Peyer's patch (tissue), 4 donors: Measurements from ENCODE around the gene MB21D2.

Experiments used
- POLR2A ChIP-seq, 2 donors: fragments of 450-650 bp; IDR thresholded peaks; one replicate each; pipeline ENCODE4 v1.5.1; 2017; ENCODE audit warnings: antibody characterized with exemption in 2 of 2, mild to moderate bottlenecking in 2 of 2, moderate library complexity in 2 of 2
- TF ChIP-seq, protein P1 (sequence below), 6 experiments: fragments of 450-650 bp in 4 of 6; fragments of 200-600 bp in 2 of 6; sonication (generic) in 1 of 6; IDR thresholded peaks; one replicate each; pipeline ENCODE4 v1.5.1; 2017 to 2019; ENCODE audit warnings: antibody characterized with exemption in 6 of 6, mild to moderate bottlenecking in 3 of 6, moderate library complexity in 1 of 6

DNA sequence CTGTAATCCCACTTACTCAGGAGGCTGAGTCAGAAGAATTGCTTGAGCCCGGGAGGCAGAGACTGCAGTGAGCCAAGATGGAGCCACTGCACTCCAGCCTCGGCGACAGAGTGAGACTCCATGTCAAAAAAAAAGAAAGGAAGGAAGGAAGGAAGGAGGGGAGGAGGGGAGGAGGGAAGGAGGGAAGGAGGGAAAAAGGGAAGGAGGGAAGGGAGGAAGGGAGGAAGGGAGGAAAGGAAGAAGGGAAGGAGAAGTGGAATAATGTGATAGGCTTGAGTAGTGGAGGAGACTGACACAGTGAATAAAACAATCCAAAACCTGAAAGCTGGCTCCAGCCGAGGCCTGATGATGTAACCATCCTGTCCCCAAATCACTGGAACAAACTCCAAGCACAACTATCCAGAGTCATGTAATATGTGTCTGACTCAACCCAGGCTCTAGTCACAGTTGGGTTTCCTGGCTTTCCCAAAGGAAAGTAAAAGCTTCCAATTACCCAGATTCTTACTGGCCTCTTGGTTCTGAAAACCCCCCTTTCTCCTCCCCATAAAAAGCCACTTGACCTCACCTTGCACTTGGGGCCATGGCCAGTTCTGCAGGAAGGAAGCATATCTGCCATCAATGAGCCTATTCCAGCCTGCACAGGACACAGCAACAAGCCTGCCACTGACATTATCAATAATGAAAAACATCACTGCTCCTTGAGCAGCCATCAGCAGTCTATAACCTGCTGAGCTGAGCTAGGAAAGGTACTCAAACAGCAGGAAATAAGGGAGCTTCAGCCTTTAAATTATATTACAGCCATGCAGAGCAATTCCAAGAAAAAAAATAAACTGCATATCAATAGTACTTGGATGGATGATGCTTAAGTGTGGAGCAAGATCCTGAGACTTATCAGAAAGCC is 48.3 kb downstream of the MB21D2 start:
- no peak for TF ChIP-seq POLR2A (IDR thresholded peaks at IDR 0.05)
- TF ChIP-seq, protein P1, sequence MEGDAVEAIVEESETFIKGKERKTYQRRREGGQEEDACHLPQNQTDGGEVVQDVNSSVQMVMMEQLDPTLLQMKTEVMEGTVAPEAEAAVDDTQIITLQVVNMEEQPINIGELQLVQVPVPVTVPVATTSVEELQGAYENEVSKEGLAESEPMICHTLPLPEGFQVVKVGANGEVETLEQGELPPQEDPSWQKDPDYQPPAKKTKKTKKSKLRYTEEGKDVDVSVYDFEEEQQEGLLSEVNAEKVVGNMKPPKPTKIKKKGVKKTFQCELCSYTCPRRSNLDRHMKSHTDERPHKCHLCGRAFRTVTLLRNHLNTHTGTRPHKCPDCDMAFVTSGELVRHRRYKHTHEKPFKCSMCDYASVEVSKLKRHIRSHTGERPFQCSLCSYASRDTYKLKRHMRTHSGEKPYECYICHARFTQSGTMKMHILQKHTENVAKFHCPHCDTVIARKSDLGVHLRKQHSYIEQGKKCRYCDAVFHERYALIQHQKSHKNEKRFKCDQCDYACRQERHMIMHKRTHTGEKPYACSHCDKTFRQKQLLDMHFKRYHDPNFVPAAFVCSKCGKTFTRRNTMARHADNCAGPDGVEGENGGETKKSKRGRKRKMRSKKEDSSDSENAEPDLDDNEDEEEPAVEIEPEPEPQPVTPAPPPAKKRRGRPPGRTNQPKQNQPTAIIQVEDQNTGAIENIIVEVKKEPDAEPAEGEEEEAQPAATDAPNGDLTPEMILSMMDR (IDR thresholded peaks at IDR 0.05) = no peak
